ENCODE results near the gene DNALI1. TPM values are rescaled to one million over a fixed set of nuclear protein-coding genes. Genes with fewer than 3 reads are reported as not detected.
A peak's percentile ranks its signal among the peaks of the same experiment; 100 is the strongest.
"Not testable (repeated sequence)": the region's sequence is repeated elsewhere in the genome, so short reads cannot be mapped to it uniquely, and the experiment has no call there.

The DNALI1 gene
- total RNA-seq, 1 donor from 2014 or later = 6.1 TPM

- DNase-seq (ENCODE audit: missing footprints) (no peak), ATAC-seq (no peak)
- intact Hi-C loops (cut with DNase I) = no loop called here
These were observed 7.4 kb upstream of the DNALI1 start for GRCh38 chr1:37549341-37549740.

GRCh38 chr1:37553598-37553926 lies 3.2 kb upstream of the DNALI1 start:
- intact Hi-C loops (cut with DNase I) = loop anchor here (5.0 to 10.0 kb wide), 3 partner anchors 41 to 79 kb away; partner anchors contain the start of genes GNL2, MEAF6 and ZC3H12A
- ATAC-seq (no peak), DNase-seq (ENCODE audit: missing footprints) (no peak)

GRCh38 chr1:37553927-37554808 lies 2.6 kb upstream of the DNALI1 start, which contains the start of gene SNIP1:
Gene SNIP1, minus strand, starts transcription at chr1:37554293. Its CDS starts 64 bp downstream, at chr1:37554229.
- peak; percentile 93 for ATAC-seq
- DNase-seq (ENCODE audit: missing footprints) = peak; percentile 94
- intact Hi-C loops (cut with DNase I) = loop anchor here (5.0 to 10.0 kb wide), 3 partner anchors 42 to 79 kb away; partner anchors contain the start of genes GNL2, MEAF6 and ZC3H12A

GRCh38 chr1:37557402-37557801 lies 662 bp downstream of the DNALI1 start:
- intact Hi-C loops (cut with DNase I) = loop anchor here (10.0 kb wide), 1 partner anchor 83 kb away; the partner anchor contains the start of gene ZC3H12A
- no peak for ATAC-seq
- no peak for DNase-seq (ENCODE audit: missing footprints)

GRCh38 chr1:37558411-37558810 lies 1.7 kb downstream of the DNALI1 start:
- no peak for DNase-seq (ENCODE audit: missing footprints)
- intact Hi-C loops (cut with DNase I) = loop anchor here (10.0 kb wide), 1 partner anchor 84 kb away; the partner anchor contains the start of gene ZC3H12A
- no peak for ATAC-seq

GRCh38 chr1:37559080-37559479 lies 2.3 kb downstream of the DNALI1 start:
- intact Hi-C loops (cut with DNase I) = loop anchor here (10.0 kb wide), 1 partner anchor 84 kb away; the partner anchor contains the start of gene ZC3H12A
- ATAC-seq = no peak
- no peak for DNase-seq (ENCODE audit: missing footprints)

GRCh38 chr1:37559957-37560379 lies 3.2 kb downstream of the DNALI1 start:
- not testable (repeated sequence) for ATAC-seq
- intact Hi-C loops (cut with DNase I) = loop anchor here (10.0 kb wide), 1 partner anchor 85 kb away; the partner anchor contains the start of gene ZC3H12A

GRCh38 chr1:37560401-37561132 lies 3.8 kb downstream of the DNALI1 start:
- intact Hi-C loops (cut with DNase I) = no loop called here
- ATAC-seq = no peak
- no peak for DNase-seq (ENCODE audit: missing footprints)

More at GRCh38 chr1:37559957-37560379, 3.2 kb downstream of the DNALI1 start:
- not testable (repeated sequence) for DNase-seq (ENCODE audit: missing footprints)

GRCh38 chr1:37561133-37562132 lies 4.7 kb downstream of the DNALI1 start:
- DNase-seq (ENCODE audit: missing footprints) = no peak
- ATAC-seq = no peak
- intact Hi-C loops (cut with DNase I) = no loop called here

- ATAC-seq (no peak), DNase-seq (ENCODE audit: missing footprints) (no peak)
- intact Hi-C loops (cut with DNase I) = no loop called here
These were observed 6.2 kb downstream of the DNALI1 start for GRCh38 chr1:37562984-37563383.

- intact Hi-C loops (cut with DNase I) = no loop called here
- DNase-seq (ENCODE audit: missing footprints) (no peak), ATAC-seq (no peak)
These were observed 8.2 kb downstream of the DNALI1 start for GRCh38 chr1:37564892-37565291.

- intact Hi-C loops (cut with DNase I) = no loop called here
- no peak for ATAC-seq
- no peak for DNase-seq (ENCODE audit: missing footprints)
These were observed 10.3 kb downstream of the DNALI1 start for GRCh38 chr1:37567023-37567422.

- intact Hi-C loops (cut with DNase I) = no loop called here
- ATAC-seq (no peak), DNase-seq (ENCODE audit: missing footprints) (no peak)
These were observed 14.0 kb downstream of the DNALI1 start for GRCh38 chr1:37570528-37571334.

GRCh38 chr1:37574834-37575480 lies 18.2 kb downstream of the DNALI1 start:
- ATAC-seq (no peak), DNase-seq (ENCODE audit: missing footprints) (no peak)
- intact Hi-C loops (cut with DNase I) = no loop called here

GRCh38 chr1:37575692-37576091 lies 19.0 kb downstream of the DNALI1 start:
- no peak for DNase-seq (ENCODE audit: missing footprints)
- ATAC-seq = no peak
- intact Hi-C loops (cut with DNase I) = no loop called here

GRCh38 chr1:37584544-37584943 lies 27.8 kb downstream of the DNALI1 start:
- not testable (repeated sequence) for DNase-seq (ENCODE audit: missing footprints); ATAC-seq

GRCh38 chr1:37588939-37589338 lies 32.2 kb downstream of the DNALI1 start:
- ATAC-seq (no peak), DNase-seq (ENCODE audit: missing footprints) (no peak)
- intact Hi-C loops (cut with DNase I) = no loop called here

More at GRCh38 chr1:37584544-37584943, 27.8 kb downstream of the DNALI1 start:
- intact Hi-C loops (cut with DNase I) = not testable (repeated sequence)

All from Right ventricle myocardium inferior (tissue), 1 donor.